Liver (tissue), 9 donors: ENCODE measurements around the gene TRO. TPM values are rescaled to one million over a fixed set of nuclear protein-coding genes. Genes with fewer than 3 reads are reported as not detected.
A peak's percentile ranks its signal among the peaks of the same experiment; 100 is the strongest.

Experiments used
- DNase-seq: peaks from one replicate; pipeline ENCODE4 v3.0.0-alpha.2; 2017; ENCODE audit warnings: low spot score
- H3K27ac ChIP-seq, 2 donors: one replicate each; pipeline ENCODE4 v1.7.0; 2013; ENCODE audit warnings: inconsistent platforms in 2 of 2, low read length in 2 of 2, control low read depth in 1 of 2, low read depth in 1 of 2, mild to moderate bottlenecking in 1 of 2
- H3K27me3 ChIP-seq, 4 donors: one replicate each; pipeline versions ENCODE4 v1.6.1 to v1.7.0; 2013; ENCODE audit warnings: low read length in 3 of 4, inconsistent platforms in 1 of 4, mild to moderate bottlenecking in 1 of 4, moderate library complexity in 1 of 4; ENCODE audit not compliant: control insufficient read depth in 4 of 4, insufficient read depth in 4 of 4
- H3K36me3 ChIP-seq, 4 donors: one replicate each; pipeline versions ENCODE4 v1.6.1 to v1.7.0; 2013; ENCODE audit warnings: low read length in 3 of 4, mild to moderate bottlenecking in 3 of 4, low read depth in 1 of 4, moderate library complexity in 1 of 4; ENCODE audit not compliant: control insufficient read depth in 4 of 4, insufficient read depth in 3 of 4
- H3K4me1 ChIP-seq, 4 donors: one replicate each; pipeline versions ENCODE4 v1.6.1 to v1.7.0; 2013; ENCODE audit warnings: low read length in 3 of 4, mild to moderate bottlenecking in 3 of 4, moderate library complexity in 1 of 4; ENCODE audit not compliant: control insufficient read depth in 4 of 4, insufficient read depth in 4 of 4
- H3K4me3 ChIP-seq, 3 donors: one replicate each; pipeline versions ENCODE4 v1.6.1 to v1.7.0; 2013; ENCODE audit warnings: low read length in 3 of 3, control low read depth in 1 of 3, low read depth in 1 of 3, mild to moderate bottlenecking in 1 of 3
- H3K9ac ChIP-seq, 2 donors: one replicate each; pipeline ENCODE4 v1.7.0; 2013; ENCODE audit warnings: low read length in 2 of 2, mild to moderate bottlenecking in 2 of 2, moderate library complexity in 2 of 2, control low read depth in 1 of 2, low read depth in 1 of 2
- H3K9me3 ChIP-seq, 4 donors: one replicate each; pipeline versions ENCODE4 v1.6.1 to v1.7.0; 2013; ENCODE audit warnings: low read length in 3 of 4; ENCODE audit not compliant: control insufficient read depth in 4 of 4
- CTCF ChIP-seq: fragments of 150-350 bp; IDR thresholded peaks from 2 replicates; pipeline ENCODE4 v1.5.1; 2017; ENCODE audit warnings: improper control_type of control experiment, low read depth, low read length; ENCODE audit not compliant: missing input control
- EGR1 ChIP-seq, 2 donors: IDR thresholded peaks; 2 replicates each; pipeline ENCODE4 v1.6.1; 2016 to 2018; ENCODE audit warnings: antibody characterized with exemption in 2 of 2, low read depth in 2 of 2
- FOXA1 ChIP-seq: IDR thresholded peaks from 2 replicates; pipeline ENCODE4 v1.6.1; 2016; ENCODE audit warnings: antibody characterized with exemption
- FOXA2 ChIP-seq: IDR thresholded peaks from 2 replicates; pipeline ENCODE4 v1.6.1; 2016; ENCODE audit warnings: antibody characterized with exemption
- GABPA ChIP-seq, 2 donors: IDR thresholded peaks in 1 of 2; conservative IDR thresholded peaks in 1 of 2; 2 replicates each; pipeline ENCODE4 v1.6.1; 2016; ENCODE audit warnings: antibody characterized with exemption in 2 of 2, mild to moderate bottlenecking in 1 of 2, moderate library complexity in 1 of 2
- HNF4A ChIP-seq, 2 donors: conservative IDR thresholded peaks; 2 replicates each; pipeline ENCODE4 v1.6.1; 2016; ENCODE audit warnings: antibody characterized with exemption in 2 of 2, mild to moderate bottlenecking in 2 of 2
- JUND ChIP-seq, 2 donors: IDR thresholded peaks; 2 replicates each; pipeline ENCODE4 v1.6.1; 2016; ENCODE audit warnings: antibody characterized with exemption in 2 of 2
- NR2F2 ChIP-seq: IDR thresholded peaks from 2 replicates; pipeline ENCODE4 v1.6.1; 2016; ENCODE audit warnings: antibody characterized with exemption
- RAD21 ChIP-seq, 2 donors: IDR thresholded peaks; 2 replicates each; pipeline ENCODE4 v1.6.1; 2016; ENCODE audit warnings: antibody characterized with exemption in 2 of 2, mild to moderate bottlenecking in 2 of 2
- RXRA ChIP-seq, 2 donors: IDR thresholded peaks; 2 replicates each; pipeline ENCODE4 v1.6.1; 2017 to 2018; ENCODE audit warnings: antibody characterized with exemption in 2 of 2, mild to moderate bottlenecking in 1 of 2
- SP1 ChIP-seq: IDR thresholded peaks from 2 replicates; pipeline ENCODE4 v1.6.1; 2018; ENCODE audit warnings: antibody characterized with exemption, mild to moderate bottlenecking
- TAF1 ChIP-seq: conservative IDR thresholded peaks from 2 replicates; pipeline ENCODE4 v1.6.1; 2016; ENCODE audit warnings: antibody characterized with exemption, mild to moderate bottlenecking
- ZBTB33 ChIP-seq: IDR thresholded peaks from 2 replicates; pipeline ENCODE4 v1.6.1; 2016; ENCODE audit warnings: antibody characterized with exemption
- WGBS: extraction: QIAGEN DNeasy Blood & Tissue Kit; methylation state at CpG from one replicate; pipeline ENCODE4 v1.1.7; 2013; 5-methylcytosine and 5-hydroxymethylcytosine counted together
- polyA plus RNA-seq, 2 donors: library from polyadenylated mRNA; stranded (reverse) in 1 of 2; unstranded in 1 of 2; fragments of 200-250 nt in 1 of 2; fragments of >200 nt in 1 of 2; fragmentation: Nextera tagmentation in 1 of 2; extraction: Ambion mirVana in 1 of 2; gene quantifications; one replicate each; pipeline versions ENCODE4 v1.2.1 to v1.2.3, GENCODE V29; 2013 to 2015
- total RNA-seq, 2 donors: library from RNA; depleted of rRNA; stranded (reverse); fragments of >200 nt; gene quantifications; one replicate each; pipeline ENCODE4 v1.2.3, GENCODE V29; 2014
- TF ChIP-seq, protein P1 (sequence below): IDR thresholded peaks from 2 replicates; pipeline ENCODE4 v1.6.1; 2016; ENCODE audit warnings: antibody characterized with exemption, mild to moderate bottlenecking
- TF ChIP-seq, protein P2 (sequence below): IDR thresholded peaks from 2 replicates; pipeline ENCODE4 v1.6.1; 2016; ENCODE audit warnings: antibody characterized with exemption
- TF ChIP-seq, protein P3 (sequence below): IDR thresholded peaks from 2 replicates; pipeline ENCODE4 v1.6.1; 2016; ENCODE audit warnings: antibody characterized with exemption
- donor health status: healthy.
- donor health status: healthy.
- donor health status: healthy.
- donor health status: healthy.
- donor health status: healthy.

Gene TRO
- total and polyA plus RNA-seq, 4 donors = 0.35 to 5.3 (median 1.3) TPM

DNA sequence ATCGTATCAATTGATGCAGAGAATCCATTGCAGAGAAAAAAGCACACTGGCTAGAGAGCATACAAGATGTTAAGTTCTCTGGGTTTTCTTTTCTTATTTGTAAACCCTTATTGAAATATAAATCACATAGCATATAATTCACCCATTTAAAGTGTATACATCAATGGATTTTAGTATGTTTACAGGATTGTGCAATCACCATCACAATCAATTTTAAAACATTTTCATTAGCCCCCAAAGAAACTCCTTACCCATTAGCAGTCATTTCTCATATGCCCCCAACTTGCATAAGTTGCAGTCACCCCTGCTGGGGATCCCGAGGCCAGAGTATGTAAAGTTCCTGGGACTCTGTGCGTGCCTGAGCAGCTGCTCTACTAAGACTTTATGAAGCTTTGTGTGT lies 34.9 kb upstream of the TRO start:
- Histone ChIP-seq H3K27ac (no peak overlapping the region), H3K36me3 (no peaks in the 10 kb centered on the region), H3K9me3 (no peaks in the 10 kb centered on the region), H3K27me3 (no peaks in the 10 kb centered on the region), H3K4me1 (no peaks in the 10 kb centered on the region), H3K4me3 (no peak overlapping the region), H3K9ac (no peak overlapping the region)
- 80% methylated on average over 3 of the region's 3 CpGs for WGBS
- TF ChIP-seq SP1 = no peak
- TF ChIP-seq FOXA1 = no peak
- TF ChIP-seq NR2F2 = no peak
- TF ChIP-seq, protein P1, sequence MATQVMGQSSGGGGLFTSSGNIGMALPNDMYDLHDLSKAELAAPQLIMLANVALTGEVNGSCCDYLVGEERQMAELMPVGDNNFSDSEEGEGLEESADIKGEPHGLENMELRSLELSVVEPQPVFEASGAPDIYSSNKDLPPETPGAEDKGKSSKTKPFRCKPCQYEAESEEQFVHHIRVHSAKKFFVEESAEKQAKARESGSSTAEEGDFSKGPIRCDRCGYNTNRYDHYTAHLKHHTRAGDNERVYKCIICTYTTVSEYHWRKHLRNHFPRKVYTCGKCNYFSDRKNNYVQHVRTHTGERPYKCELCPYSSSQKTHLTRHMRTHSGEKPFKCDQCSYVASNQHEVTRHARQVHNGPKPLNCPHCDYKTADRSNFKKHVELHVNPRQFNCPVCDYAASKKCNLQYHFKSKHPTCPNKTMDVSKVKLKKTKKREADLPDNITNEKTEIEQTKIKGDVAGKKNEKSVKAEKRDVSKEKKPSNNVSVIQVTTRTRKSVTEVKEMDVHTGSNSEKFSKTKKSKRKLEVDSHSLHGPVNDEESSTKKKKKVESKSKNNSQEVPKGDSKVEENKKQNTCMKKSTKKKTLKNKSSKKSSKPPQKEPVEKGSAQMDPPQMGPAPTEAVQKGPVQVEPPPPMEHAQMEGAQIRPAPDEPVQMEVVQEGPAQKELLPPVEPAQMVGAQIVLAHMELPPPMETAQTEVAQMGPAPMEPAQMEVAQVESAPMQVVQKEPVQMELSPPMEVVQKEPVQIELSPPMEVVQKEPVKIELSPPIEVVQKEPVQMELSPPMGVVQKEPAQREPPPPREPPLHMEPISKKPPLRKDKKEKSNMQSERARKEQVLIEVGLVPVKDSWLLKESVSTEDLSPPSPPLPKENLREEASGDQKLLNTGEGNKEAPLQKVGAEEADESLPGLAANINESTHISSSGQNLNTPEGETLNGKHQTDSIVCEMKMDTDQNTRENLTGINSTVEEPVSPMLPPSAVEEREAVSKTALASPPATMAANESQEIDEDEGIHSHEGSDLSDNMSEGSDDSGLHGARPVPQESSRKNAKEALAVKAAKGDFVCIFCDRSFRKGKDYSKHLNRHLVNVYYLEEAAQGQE = no peak
- DNase-seq = no peak

GRCh38 chrX:54891573-54891972 lies 29.1 kb upstream of the TRO start:
- H3K4me1 ChIP-seq = no peaks in the 10 kb centered on the region
- H3K4me3 ChIP-seq = no peak overlapping the region
- no peak for DNase-seq
- no peaks in the 10 kb centered on the region for H3K27me3 ChIP-seq
- WGBS = 11% methylated on average over 3 of the region's 3 CpGs
- H3K36me3 ChIP-seq = no peaks in the 10 kb centered on the region
- H3K27ac ChIP-seq = no peak overlapping the region
- H3K9ac ChIP-seq = no peak overlapping the region
- no peaks in the 10 kb centered on the region for H3K9me3 ChIP-seq
- peak; percentile 81 to 86 for TF ChIP-seq RAD21 (IDR thresholded peaks at IDR 0.05)
- TF ChIP-seq CTCF = peak; percentile 55
- TF ChIP-seq, protein P2, sequence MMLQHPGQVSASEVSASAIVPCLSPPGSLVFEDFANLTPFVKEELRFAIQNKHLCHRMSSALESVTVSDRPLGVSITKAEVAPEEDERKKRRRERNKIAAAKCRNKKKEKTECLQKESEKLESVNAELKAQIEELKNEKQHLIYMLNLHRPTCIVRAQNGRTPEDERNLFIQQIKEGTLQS = no peak

GRCh38 chrX:54894159-54894558 lies 26.5 kb upstream of the TRO start:
- WGBS = 67% methylated on average over 1 of the region's 1 CpG
- H3K36me3 ChIP-seq = no peaks in the 10 kb centered on the region
- no peak overlapping the region for H3K9ac ChIP-seq
- H3K4me3 ChIP-seq = no peak overlapping the region
- no peaks in the 10 kb centered on the region for H3K4me1 ChIP-seq
- H3K27ac ChIP-seq = no peak overlapping the region
- no peak for DNase-seq
- H3K27me3 ChIP-seq = peaks cover 0 to 3% (median 0%) of the 10 kb centered on the region in 4 donors
- no peak for TF ChIP-seq EGR1 (IDR thresholded peaks at IDR 0.05; ENCODE audit: low read depth in 2 of 2)
- no peak for TF ChIP-seq JUND (IDR thresholded peaks at IDR 0.05)
- TF ChIP-seq GABPA (IDR thresholded peaks at IDR 0.05 in 1 of 2, conservative IDR thresholded peaks at IDR 0.05 in 1 of 2) = no peak
- no peak for TF ChIP-seq SP1
- TF ChIP-seq FOXA2 = no peak
- TF ChIP-seq ZBTB33 = no peak
- TF ChIP-seq RXRA (IDR thresholded peaks at IDR 0.05) = no peak
- TF ChIP-seq, protein P1 = no peak
- TF ChIP-seq HNF4A (conservative IDR thresholded peaks at IDR 0.05) = no peak
- no peak for TF ChIP-seq TAF1
- TF ChIP-seq, protein P2 = no peak
- TF ChIP-seq RAD21 (IDR thresholded peaks at IDR 0.05) = no peak
- TF ChIP-seq FOXA1 = no peak
- TF ChIP-seq, protein P3, sequence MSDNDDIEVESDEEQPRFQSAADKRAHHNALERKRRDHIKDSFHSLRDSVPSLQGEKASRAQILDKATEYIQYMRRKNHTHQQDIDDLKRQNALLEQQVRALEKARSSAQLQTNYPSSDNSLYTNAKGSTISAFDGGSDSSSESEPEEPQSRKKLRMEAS = no peak
- TF ChIP-seq NR2F2 = no peak
- no peaks in the 10 kb centered on the region for H3K9me3 ChIP-seq
